Thymus (tissue), 11 donors: ENCODE data around the gene RAB27B. TPM values are rescaled to one million over a fixed set of nuclear protein-coding genes. Genes with fewer than 3 reads are reported as not detected.

Experiments used
- DNase-seq, 9 donors: peaks; one replicate each; pipeline ENCODE4 v3.0.0-alpha.2; 2013; ENCODE audit warnings: low spot score in 9 of 9, low read depth in 6 of 9, missing footprints in 1 of 9
- H3K27ac ChIP-seq, 2 donors: one replicate each; pipeline ENCODE4 v1.5.1; 2013; ENCODE audit warnings: control low read depth in 1 of 2, low read depth in 1 of 2, low read length in 1 of 2, mild to moderate bottlenecking in 1 of 2, moderate library complexity in 1 of 2
- H3K27me3 ChIP-seq, 2 donors: one replicate each; pipeline ENCODE4 v1.5.1; 2013; ENCODE audit warnings: low read length in 1 of 2; ENCODE audit not compliant: control insufficient read depth in 2 of 2, insufficient read depth in 1 of 2
- H3K36me3 ChIP-seq, 2 donors: one replicate each; pipeline ENCODE4 v1.5.1; 2013; ENCODE audit warnings: low read length in 1 of 2, mild to moderate bottlenecking in 1 of 2, moderate library complexity in 1 of 2; ENCODE audit not compliant: control insufficient read depth in 2 of 2, insufficient read depth in 2 of 2
- H3K4me1 ChIP-seq, 2 donors: one replicate each; pipeline ENCODE4 v1.5.1; 2013; ENCODE audit warnings: low read length in 2 of 2; ENCODE audit not compliant: control insufficient read depth in 2 of 2, insufficient read depth in 2 of 2
- H3K4me3 ChIP-seq, 2 donors: one replicate each; pipeline ENCODE4 v1.5.1; 2013; ENCODE audit warnings: low read length in 2 of 2, control low read depth in 1 of 2, mild to moderate bottlenecking in 1 of 2
- H3K9me3 ChIP-seq, 2 donors: one replicate each; pipeline ENCODE4 v1.5.1; 2013; ENCODE audit warnings: low read length in 1 of 2, mild to moderate bottlenecking in 1 of 2; ENCODE audit not compliant: control insufficient read depth in 2 of 2, insufficient read depth in 1 of 2
- WGBS: extraction: QIAGEN DNeasy Blood & Tissue Kit; methylation state at CpG from one replicate; pipeline ENCODE4 v1.1.7; 2013; 5-methylcytosine and 5-hydroxymethylcytosine counted together
- polyA plus RNA-seq: library from polyadenylated mRNA; stranded (reverse); fragments of 200-250 nt; gene quantifications from one replicate; pipeline ENCODE4 v1.2.3, GENCODE V29; 2013
- total RNA-seq: library from RNA; stranded (reverse); fragments of 120-200 nt; gene quantifications from one replicate; pipeline ENCODE4 v1.2.4, GENCODE V29; 2013
- donor health status: healthy.

RAB27B gene
- total and polyA plus RNA-seq, 2 donors, result 1.5 to 1.7 TPM

- Histone ChIP-seq H3K4me1 (peaks cover 7 to 13% of the 10 kb centered on the region in 2 donors), H3K4me3 (no peak overlapping the region), H3K36me3 (no peaks in the 10 kb centered on the region), H3K27me3 (peaks cover 0 to 3% of the 10 kb centered on the region in 2 donors), H3K9me3 (no peaks in the 10 kb centered on the region), H3K27ac (no peak overlapping the region)
- 96% methylated on average over 2 of the region's 2 CpGs for WGBS
- no peak for DNase-seq
Observed at GRCh38 chr18:54825601-54826344, 2.5 kb upstream of the RAB27B start.

GRCh38 chr18:54828986-54829385 lies 709 bp downstream of the RAB27B start:
- no peak overlapping the region for H3K27ac ChIP-seq
- peaks cover 0 to 3% of the 10 kb centered on the region in 2 donors for H3K27me3 ChIP-seq

GRCh38 chr18:54829856-54830255 lies 1.6 kb downstream of the RAB27B start:
- no peak overlapping the region for H3K27ac ChIP-seq
- H3K4me3 ChIP-seq, result no peak overlapping the region
- H3K4me1 ChIP-seq, result peaks cover 7 to 13% of the 10 kb centered on the region in 2 donors
- H3K27me3 ChIP-seq, result peaks cover 0 to 3% of the 10 kb centered on the region in 2 donors
- WGBS, result 81% methylated on average over 1 of the region's 1 CpG
- no peak for DNase-seq
- H3K36me3 ChIP-seq, result no peaks in the 10 kb centered on the region
- H3K9me3 ChIP-seq, result no peaks in the 10 kb centered on the region

More at GRCh38 chr18:54828986-54829385, 709 bp downstream of the RAB27B start:
- Histone ChIP-seq H3K4me1 (peaks cover 7 to 13% of the 10 kb centered on the region in 2 donors), H3K4me3 (peak overlapping the region; percentile 35 to 55), H3K36me3 (no peaks in the 10 kb centered on the region), H3K9me3 (no peaks in the 10 kb centered on the region)
- 2% methylated on average over 2 of the region's 2 CpGs for WGBS
- peak in 1 of 9 donors; percentile 13 for DNase-seq

- H3K4me3 ChIP-seq, result no peak overlapping the region
- DNase-seq, result no peak
- no peak overlapping the region for H3K27ac ChIP-seq
- no peaks in the 10 kb centered on the region for H3K36me3 ChIP-seq
- peaks cover 7 to 13% of the 10 kb centered on the region in 2 donors for H3K4me1 ChIP-seq
- peaks cover 0 to 3% of the 10 kb centered on the region in 2 donors for H3K27me3 ChIP-seq
- no peaks in the 10 kb centered on the region for H3K9me3 ChIP-seq
- 91% methylated on average over 1 of the region's 1 CpG for WGBS
Observed at GRCh38 chr18:54830260-54830659, 2.0 kb downstream of the RAB27B start.

GRCh38 chr18:54830866-54831265 lies 2.6 kb downstream of the RAB27B start:
- H3K4me3 ChIP-seq, result no peak overlapping the region
- peaks cover 0 to 3% of the 10 kb centered on the region in 2 donors for H3K27me3 ChIP-seq
- peaks cover 8 to 13% of the 10 kb centered on the region in 2 donors for H3K4me1 ChIP-seq
- no peaks in the 10 kb centered on the region for H3K9me3 ChIP-seq
- H3K27ac ChIP-seq, result no peak overlapping the region
- H3K36me3 ChIP-seq, result no peaks in the 10 kb centered on the region
- DNase-seq, result no peak
- WGBS, result 97% methylated on average over 2 of the region's 2 CpGs

- 8% methylated on average over 2 of the region's 2 CpGs for WGBS
- no peaks in the 10 kb centered on the region for H3K36me3 ChIP-seq
- no peak overlapping the region for H3K4me3 ChIP-seq
- peak in 1 of 9 donors; percentile 13 for DNase-seq
- no peaks in the 10 kb centered on the region for H3K9me3 ChIP-seq
- no peaks in the 10 kb centered on the region for H3K27me3 ChIP-seq
- no peak overlapping the region for H3K27ac ChIP-seq
- peaks cover 0 to 5% of the 10 kb centered on the region in 2 donors for H3K4me1 ChIP-seq
Observed at GRCh38 chr18:54835944-54836343, 7.7 kb downstream of the RAB27B start.

- Histone ChIP-seq H3K9me3 (no peaks in the 10 kb centered on the region), H3K27ac (no peak overlapping the region), H3K4me3 (no peak overlapping the region), H3K4me1 (no peaks in the 10 kb centered on the region), H3K27me3 (no peaks in the 10 kb centered on the region), H3K36me3 (no peaks in the 10 kb centered on the region)
- WGBS, result 91% methylated on average over 2 of the region's 2 CpGs
- no peak for DNase-seq
Observed at GRCh38 chr18:54843314-54843713, 15.0 kb downstream of the RAB27B start.

GRCh38 chr18:54845787-54846186 lies 17.5 kb downstream of the RAB27B start:
- H3K36me3 ChIP-seq, result no peaks in the 10 kb centered on the region
- 69% methylated on average over 2 of the region's 2 CpGs for WGBS

GRCh38 chr18:54848121-54848520 lies 19.8 kb downstream of the RAB27B start:
- no peak overlapping the region for H3K27ac ChIP-seq
- H3K36me3 ChIP-seq, result no peaks in the 10 kb centered on the region
- no peak for DNase-seq
- H3K27me3 ChIP-seq, result no peaks in the 10 kb centered on the region
- H3K4me3 ChIP-seq, result no peak overlapping the region
- H3K9me3 ChIP-seq, result no peaks in the 10 kb centered on the region
- H3K4me1 ChIP-seq, result no peaks in the 10 kb centered on the region
- WGBS, result 97% methylated on average over 1 of the region's 1 CpG

More at GRCh38 chr18:54845787-54846186, 17.5 kb downstream of the RAB27B start:
- H3K4me3 ChIP-seq, result no peak overlapping the region
- no peaks in the 10 kb centered on the region for H3K9me3 ChIP-seq
- no peak for DNase-seq
- no peaks in the 10 kb centered on the region for H3K27me3 ChIP-seq
- no peaks in the 10 kb centered on the region for H3K4me1 ChIP-seq
- H3K27ac ChIP-seq, result no peak overlapping the region
